Fibroblast of mammary gland (primary cell): Measurements from ENCODE around the gene MPDU1.
"Not testable (repeated sequence)": the region's sequence is repeated elsewhere in the genome, so short reads cannot be mapped to it uniquely, and the experiment has no call there.

Experiments
- DNase-seq: peaks from one replicate; pipeline ENCODE4 v3.0.0-alpha.2; 2010; ENCODE audit warnings: low read depth
- H3K4me3 ChIP-seq: 2 replicates; pipeline ENCODE4 v1.5.1; 2011; ENCODE audit warnings: low read depth, mild to moderate bottlenecking, low read length, moderate library complexity; ENCODE audit not compliant: control insufficient read depth
- TF ChIP-seq, protein P1 (sequence below): conservative IDR thresholded peaks from 2 replicates; pipeline ENCODE4 v1.5.1; 2011; ENCODE audit warnings: low read depth, low read length, inconsistent platforms; ENCODE audit not compliant: control insufficient read depth, insufficient read depth

The MPDU1 gene

DNA sequence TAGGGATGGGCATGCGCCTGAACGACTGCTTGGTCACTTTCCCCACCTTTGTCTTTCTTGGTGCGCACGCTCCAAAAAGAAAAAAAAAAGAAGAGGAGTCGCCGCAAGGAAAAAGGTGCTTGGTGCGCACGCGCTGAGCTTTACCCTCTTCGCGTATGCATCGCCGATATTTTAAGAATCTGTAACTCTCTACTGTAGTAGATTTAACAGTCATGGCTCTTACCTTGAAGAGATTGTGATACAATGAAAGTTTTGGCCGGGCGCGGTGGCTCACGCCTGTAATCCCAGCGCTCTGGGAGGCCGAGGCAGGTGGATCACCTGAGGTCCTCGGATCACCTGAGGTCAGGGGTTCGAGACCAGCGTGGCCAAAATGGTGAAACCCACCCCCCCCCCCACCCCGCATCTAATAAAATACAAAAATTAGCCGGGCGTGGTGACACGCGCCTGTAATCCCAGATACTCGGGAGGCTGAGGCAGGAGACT is 31.7 kb downstream of the MPDU1 start:
- TF ChIP-seq, protein P1, sequence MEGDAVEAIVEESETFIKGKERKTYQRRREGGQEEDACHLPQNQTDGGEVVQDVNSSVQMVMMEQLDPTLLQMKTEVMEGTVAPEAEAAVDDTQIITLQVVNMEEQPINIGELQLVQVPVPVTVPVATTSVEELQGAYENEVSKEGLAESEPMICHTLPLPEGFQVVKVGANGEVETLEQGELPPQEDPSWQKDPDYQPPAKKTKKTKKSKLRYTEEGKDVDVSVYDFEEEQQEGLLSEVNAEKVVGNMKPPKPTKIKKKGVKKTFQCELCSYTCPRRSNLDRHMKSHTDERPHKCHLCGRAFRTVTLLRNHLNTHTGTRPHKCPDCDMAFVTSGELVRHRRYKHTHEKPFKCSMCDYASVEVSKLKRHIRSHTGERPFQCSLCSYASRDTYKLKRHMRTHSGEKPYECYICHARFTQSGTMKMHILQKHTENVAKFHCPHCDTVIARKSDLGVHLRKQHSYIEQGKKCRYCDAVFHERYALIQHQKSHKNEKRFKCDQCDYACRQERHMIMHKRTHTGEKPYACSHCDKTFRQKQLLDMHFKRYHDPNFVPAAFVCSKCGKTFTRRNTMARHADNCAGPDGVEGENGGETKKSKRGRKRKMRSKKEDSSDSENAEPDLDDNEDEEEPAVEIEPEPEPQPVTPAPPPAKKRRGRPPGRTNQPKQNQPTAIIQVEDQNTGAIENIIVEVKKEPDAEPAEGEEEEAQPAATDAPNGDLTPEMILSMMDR = no peak
- H3K4me3 ChIP-seq = peak overlapping the region; percentile 49
- no peak for DNase-seq

DNA sequence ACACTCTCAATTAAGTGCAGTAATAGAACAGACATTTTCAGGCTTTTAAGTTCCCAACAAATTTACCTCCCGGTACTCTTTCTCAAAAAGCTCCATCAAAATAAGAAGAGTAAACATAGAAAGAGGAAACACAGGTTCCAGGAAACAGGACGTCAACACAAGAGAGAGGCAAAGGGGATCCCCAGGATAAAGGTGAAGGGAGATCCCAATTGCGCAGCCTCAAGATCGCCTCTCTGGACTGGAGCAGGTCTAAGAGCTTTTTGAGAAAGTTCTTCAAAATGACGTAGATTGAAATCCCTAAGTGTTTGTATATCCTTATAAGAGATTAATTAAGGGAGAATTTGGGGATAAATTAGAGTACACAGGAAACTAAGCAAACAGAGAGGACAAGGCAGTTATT is 35.0 kb downstream of the MPDU1 start:
- H3K4me3 ChIP-seq = no peak overlapping the region
- DNase-seq = no peak
- TF ChIP-seq, protein P1 = no peak

DNA sequence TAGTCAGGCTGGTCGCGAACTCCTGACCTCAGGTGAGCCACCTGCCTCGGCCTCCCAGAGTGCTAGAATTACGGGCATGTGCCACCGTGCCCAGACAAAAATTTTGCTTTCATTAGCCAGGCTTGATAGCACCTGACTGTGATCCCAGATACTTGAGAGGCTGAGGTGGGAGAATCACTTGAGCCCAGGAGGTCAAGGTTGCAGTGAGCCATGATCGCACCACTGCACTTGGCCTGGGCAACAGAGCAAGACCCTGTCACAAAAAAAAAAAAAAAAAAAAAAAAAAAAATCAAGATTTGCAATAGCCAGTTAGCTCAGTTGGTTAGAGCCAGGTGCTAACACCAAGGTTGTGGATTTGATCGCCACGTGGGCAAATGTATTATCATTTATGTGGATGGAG is 37.2 kb downstream of the MPDU1 start:
- DNase-seq = no peak
- no peak overlapping the region for H3K4me3 ChIP-seq
- TF ChIP-seq, protein P1 = no peak

DNA sequence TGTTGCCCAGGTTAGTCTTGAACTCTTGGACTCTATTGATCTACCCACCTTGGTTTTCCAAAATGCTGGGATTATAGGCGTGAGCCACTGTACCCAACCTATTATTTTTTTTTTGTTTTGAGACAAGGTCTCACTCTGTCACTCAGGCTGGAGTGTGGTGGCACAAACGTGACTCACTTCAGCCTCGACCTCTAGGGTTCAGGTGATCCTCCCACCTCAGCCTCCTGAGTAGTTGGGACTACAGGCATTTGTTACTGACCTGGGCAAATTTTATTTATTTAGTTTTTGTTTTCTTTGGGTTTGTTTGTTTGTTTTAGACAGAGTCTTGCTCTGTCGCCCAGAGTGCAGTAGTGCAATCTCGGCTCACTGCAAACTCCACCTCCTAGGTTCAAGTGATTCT is 40.0 kb downstream of the MPDU1 start:
- DNase-seq = no peak
- no peak overlapping the region for H3K4me3 ChIP-seq
- TF ChIP-seq, protein P1 = no peak

DNA sequence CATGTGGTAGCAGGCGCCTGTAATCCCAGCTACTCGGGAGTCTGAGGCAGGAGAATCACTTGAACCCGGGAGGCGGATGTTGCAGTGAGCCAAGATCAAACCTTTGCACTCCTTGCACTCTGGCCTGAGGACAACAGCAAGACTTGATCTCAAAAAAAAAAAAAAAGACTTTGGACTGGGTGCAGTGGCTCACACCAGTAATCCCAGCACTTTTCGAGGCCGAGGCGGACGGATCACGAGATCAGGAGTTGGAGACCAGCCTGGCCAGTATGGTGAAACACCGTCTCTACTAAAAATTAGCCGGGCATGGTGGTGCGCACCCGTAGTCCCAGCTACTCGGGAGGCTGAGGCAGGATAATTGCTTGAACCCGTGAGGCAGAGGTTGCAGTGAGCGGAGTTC is 42.1 kb downstream of the MPDU1 start:
- not testable (repeated sequence) for DNase-seq, H3K4me3 ChIP-seq

DNA sequence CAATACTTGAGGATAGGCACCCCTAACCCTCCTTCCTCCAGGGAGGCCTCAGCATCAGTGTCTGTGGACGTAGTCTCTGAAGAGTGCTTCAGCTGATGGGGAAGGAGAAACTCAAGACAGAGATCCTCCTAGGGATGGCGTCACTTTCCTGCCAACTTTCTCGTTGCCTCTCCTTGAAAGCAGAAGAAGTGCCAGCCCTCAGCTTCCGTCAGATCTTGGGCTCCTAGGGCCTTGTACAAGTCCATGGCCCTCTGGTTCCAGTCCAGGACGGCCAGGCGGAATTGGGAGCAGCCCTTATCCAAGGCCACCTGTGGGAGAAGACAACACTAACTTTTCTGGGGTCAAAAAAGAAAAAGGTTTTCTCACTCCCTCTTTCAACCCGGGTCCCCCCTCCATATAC is 42.7 kb downstream of the MPDU1 start:
- TF ChIP-seq, protein P1 = no peak
- DNase-seq = no peak
- peak overlapping the region; percentile 84 for H3K4me3 ChIP-seq

DNA sequence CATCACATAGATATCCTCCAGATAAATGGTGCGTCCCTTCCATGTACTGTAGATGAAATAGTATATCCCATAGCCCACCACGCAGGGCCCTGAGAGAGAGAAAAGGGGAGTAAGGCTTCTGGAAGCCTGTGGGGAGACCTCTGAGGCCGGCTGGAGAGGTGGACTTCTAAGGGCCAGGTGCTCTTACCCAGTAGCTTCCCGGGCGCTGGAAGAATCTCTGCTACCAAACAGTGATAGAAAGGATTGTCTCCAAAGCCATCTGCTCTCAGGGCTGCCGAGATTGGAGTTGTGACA is 43.3 kb downstream of the MPDU1 start:
- TF ChIP-seq, protein P1 = no peak
- no peak for DNase-seq

More for the DNA sequence above, 43.3 kb downstream of the MPDU1 start:
- peak overlapping the region; percentile 84 for H3K4me3 ChIP-seq
